HG02852 (cell line): ENCODE measurements around the gene DSE.
A peak's percentile ranks its signal among the peaks of the same experiment; 100 is the strongest.

ENCODE experiments used
- ATAC-seq: cut with Tn5 transposase; IDR thresholded peaks from one replicate; pipeline ENCODE4 v1.9.1; 2021; ENCODE audit warnings: mild to moderate bottlenecking, moderate library complexity; ENCODE audit not compliant: unreplicated experiment

Gene DSE

GRCh38 chr6:116409756-116410155 is 39.0 kb downstream of the DSE start:
- ATAC-seq = peak; percentile 68

GRCh38 chr6:116411284-116411623 is 40.5 kb downstream of the DSE start:
- ATAC-seq = no peak

GRCh38 chr6:116412270-116412669 is 41.5 kb downstream of the DSE start:
- ATAC-seq = no peak

GRCh38 chr6:116413357-116413756 is 42.6 kb downstream of the DSE start:
- ATAC-seq = no peak

- ATAC-seq = no peak
These were observed 46.9 kb downstream of the DSE start for GRCh38 chr6:116417661-116418060.

GRCh38 chr6:116419069-116419786 is 48.5 kb downstream of the DSE start:
- no peak for ATAC-seq

GRCh38 chr6:116420341-116420740 is 49.6 kb downstream of the DSE start:
- ATAC-seq = no peak

- ATAC-seq = no peak
These were observed 51.5 kb downstream of the DSE start for GRCh38 chr6:116422238-116422637.

- no peak for ATAC-seq
These were observed 53.3 kb downstream of the DSE start for GRCh38 chr6:116424001-116424400.

- no peak for ATAC-seq
These were observed 55.8 kb downstream of the DSE start for GRCh38 chr6:116426551-116426950.

- ATAC-seq = no peak
These were observed 58.4 kb downstream of the DSE start for GRCh38 chr6:116429111-116429510.

- ATAC-seq = no peak
These were observed 60.1 kb downstream of the DSE start for GRCh38 chr6:116430860-116431259.

- no peak for ATAC-seq
These were observed 61.3 kb downstream of the DSE start for GRCh38 chr6:116431964-116432595.

- no peak for ATAC-seq
These were observed 62.5 kb downstream of the DSE start for GRCh38 chr6:116433206-116433712.

GRCh38 chr6:116434056-116434725 is 63.4 kb downstream of the DSE start:
- no peak for ATAC-seq

- ATAC-seq = no peak
These were observed 65.8 kb downstream of the DSE start for GRCh38 chr6:116436586-116436985.

GRCh38 chr6:116437656-116438055 is 66.9 kb downstream of the DSE start:
- no peak for ATAC-seq

- no peak for ATAC-seq
These were observed 68.1 kb downstream of the DSE start for GRCh38 chr6:116438590-116439448.

- ATAC-seq = no peak
These were observed 68.8 kb downstream of the DSE start for GRCh38 chr6:116439522-116440051.

GRCh38 chr6:116443105-116443504 is 72.4 kb downstream of the DSE start:
- ATAC-seq = no peak

- ATAC-seq = peak; percentile 49
These were observed 73.3 kb downstream of the DSE start for GRCh38 chr6:116444092-116444491.
